ENCODE data around the gene CASP10.

CASP10 gene

GRCh38 chr2:201264472-201265173 lies 81.7 kb downstream of the CASP10 start:
- DNase-seq (ENCODE audit: low spot score): no peak
- TF ChIP-seq CTCF (IDR thresholded peaks at IDR 0.05; ENCODE audit: extremely low read depth, missing control alignments): no peak

- no peak for TF ChIP-seq CTCF (IDR thresholded peaks at IDR 0.05; ENCODE audit: extremely low read depth, missing control alignments)
- no peak for DNase-seq (ENCODE audit: low spot score)
Observed at GRCh38 chr2:201266629-201267028, 83.7 kb downstream of the CASP10 start.

- DNase-seq (ENCODE audit: low spot score): no peak
- no peak for TF ChIP-seq CTCF (IDR thresholded peaks at IDR 0.05; ENCODE audit: extremely low read depth, missing control alignments)
Observed at GRCh38 chr2:201267278-201268030, 84.5 kb downstream of the CASP10 start.

- DNase-seq (ENCODE audit: low spot score): no peak
- no peak for TF ChIP-seq CTCF (IDR thresholded peaks at IDR 0.05; ENCODE audit: extremely low read depth, missing control alignments)
Observed at GRCh38 chr2:201269764-201270163, 86.8 kb downstream of the CASP10 start.

- DNase-seq (ENCODE audit: low spot score): no peak
- no peak for TF ChIP-seq CTCF (IDR thresholded peaks at IDR 0.05; ENCODE audit: extremely low read depth, missing control alignments)
Observed at GRCh38 chr2:201270293-201271001, 87.5 kb downstream of the CASP10 start.

GRCh38 chr2:201271917-201272316 lies 89.0 kb downstream of the CASP10 start:
- TF ChIP-seq CTCF (IDR thresholded peaks at IDR 0.05; ENCODE audit: extremely low read depth, missing control alignments): no peak
- no peak for DNase-seq (ENCODE audit: low spot score)

Measured in GM20000 (cell line).